ENCODE measurements around the gene CASTOR1.
"Not testable (repeated sequence)": the region's sequence is repeated elsewhere in the genome, so short reads cannot be mapped to it uniquely, and the experiment has no call there.

CASTOR1 gene

DNA sequence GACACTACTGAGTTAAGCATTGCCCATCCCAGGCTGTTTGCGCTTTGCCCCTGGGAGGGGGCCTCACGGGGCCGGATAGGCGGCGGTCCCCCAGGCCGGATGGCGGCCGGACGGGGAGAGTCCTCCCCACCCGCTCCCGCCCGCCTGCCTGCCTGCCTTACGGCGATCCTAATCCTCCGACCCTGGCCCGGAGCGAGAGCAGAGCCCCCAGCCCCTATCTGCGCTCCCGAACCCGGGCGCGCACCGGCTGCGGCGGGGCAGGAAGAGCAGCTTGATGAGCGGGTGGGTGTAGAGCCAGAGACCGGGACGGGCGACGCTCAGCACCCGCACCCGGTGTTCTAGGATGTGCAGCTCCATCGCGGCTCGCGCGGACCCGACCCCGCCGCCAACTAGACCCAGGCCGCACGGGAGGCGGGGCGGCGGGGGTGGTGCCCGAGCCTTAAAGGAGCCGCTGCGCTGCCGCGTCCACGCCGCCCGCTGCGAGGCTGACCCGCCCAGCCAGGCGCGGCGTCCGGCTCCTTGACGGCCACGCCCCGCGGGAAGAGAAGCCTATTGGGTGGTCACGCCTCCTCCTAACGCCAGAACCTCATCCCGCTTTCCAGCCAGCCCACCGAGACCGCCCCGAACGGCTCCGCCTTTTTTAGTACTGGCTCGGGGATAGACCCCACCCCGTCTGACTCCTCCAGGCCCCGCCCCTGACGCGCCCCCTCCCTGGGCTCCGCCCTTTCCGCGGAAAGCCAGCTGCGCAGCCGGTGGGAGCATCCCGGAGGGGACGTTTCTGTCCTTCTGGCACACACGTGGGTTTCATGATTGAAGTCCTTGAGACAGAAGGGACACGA lies at the start of gene CASTOR1:
CASTOR1 (minus strand) TSS at position 365 of the 839 bp plus-strand sequence; CDS start at position 357, 8 bp downstream.
- no peak for TF ChIP-seq EZH2phosphoT487 (IDR thresholded peaks at IDR 0.05; ENCODE audit: low read depth)

DNA sequence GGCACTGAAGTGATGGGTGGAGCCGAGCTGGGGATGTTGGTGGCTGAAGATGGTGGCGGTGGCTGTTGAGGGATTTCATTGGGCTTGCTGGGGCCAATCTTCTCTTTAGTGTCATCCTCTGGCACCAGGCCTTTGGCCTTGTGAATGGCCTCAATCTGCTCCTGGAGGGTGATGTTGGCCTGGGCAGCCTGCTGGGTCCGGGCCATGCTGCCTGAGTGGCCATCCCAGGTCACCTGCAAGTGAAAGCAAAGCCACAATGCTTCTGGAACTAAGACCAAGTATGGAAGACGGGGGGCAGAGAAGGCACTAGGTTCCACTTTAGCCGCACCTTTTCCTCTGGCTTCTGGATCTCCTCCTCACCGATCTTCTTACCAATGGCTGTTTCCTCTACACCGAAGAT lies 49.5 kb upstream of the CASTOR1 start:
- TF ChIP-seq EZH2phosphoT487 (IDR thresholded peaks at IDR 0.05; ENCODE audit: low read depth): no peak
- TF ChIP-seq, protein P1, sequence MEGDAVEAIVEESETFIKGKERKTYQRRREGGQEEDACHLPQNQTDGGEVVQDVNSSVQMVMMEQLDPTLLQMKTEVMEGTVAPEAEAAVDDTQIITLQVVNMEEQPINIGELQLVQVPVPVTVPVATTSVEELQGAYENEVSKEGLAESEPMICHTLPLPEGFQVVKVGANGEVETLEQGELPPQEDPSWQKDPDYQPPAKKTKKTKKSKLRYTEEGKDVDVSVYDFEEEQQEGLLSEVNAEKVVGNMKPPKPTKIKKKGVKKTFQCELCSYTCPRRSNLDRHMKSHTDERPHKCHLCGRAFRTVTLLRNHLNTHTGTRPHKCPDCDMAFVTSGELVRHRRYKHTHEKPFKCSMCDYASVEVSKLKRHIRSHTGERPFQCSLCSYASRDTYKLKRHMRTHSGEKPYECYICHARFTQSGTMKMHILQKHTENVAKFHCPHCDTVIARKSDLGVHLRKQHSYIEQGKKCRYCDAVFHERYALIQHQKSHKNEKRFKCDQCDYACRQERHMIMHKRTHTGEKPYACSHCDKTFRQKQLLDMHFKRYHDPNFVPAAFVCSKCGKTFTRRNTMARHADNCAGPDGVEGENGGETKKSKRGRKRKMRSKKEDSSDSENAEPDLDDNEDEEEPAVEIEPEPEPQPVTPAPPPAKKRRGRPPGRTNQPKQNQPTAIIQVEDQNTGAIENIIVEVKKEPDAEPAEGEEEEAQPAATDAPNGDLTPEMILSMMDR (IDR thresholded peaks at IDR 0.05; ENCODE audit: low read depth, low read length): no peak
- Histone ChIP-seq H3K9me3 (ENCODE audit: insufficient read depth, low read length) (no peaks in the 10 kb centered on the region), H2AFZ (ENCODE audit: low read depth, low read length) (no peak overlapping the region), H4K20me1 (ENCODE audit: insufficient read depth, low read length) (0 out of 2 replicates have a peak, but pooled peaks cover 4% of the 10 kb centered on the region), H3K27ac (ENCODE audit: low read length) (no peak overlapping the region), H3K9ac (ENCODE audit: low read length) (no peak overlapping the region), H3K4me3 (ENCODE audit: low read length) (no peak overlapping the region), H3K36me3 (replicated peaks; ENCODE audit: low read depth, low read length) (peaks cover 95% of the 10 kb centered on the region), H3K4me2 (ENCODE audit: low read length) (no peak overlapping the region), H3K27me3 (ENCODE audit: low read depth, low read length) (no peaks in the 10 kb centered on the region), H3K4me1 (ENCODE audit: low read length) (no peaks in the 10 kb centered on the region), H3K79me2 (ENCODE audit: low read length) (no peaks in the 10 kb centered on the region)

More for the DNA sequence above, at the start of gene CASTOR1:
- Histone ChIP-seq H3K27me3 (ENCODE audit: low read depth, low read length) (no peaks in the 10 kb centered on the region), H3K4me1 (ENCODE audit: low read length) (peaks cover 24% of the 10 kb centered on the region), H3K9ac (ENCODE audit: low read length) (peak within 1 kb of the TSS; percentile 47), H3K4me3 (ENCODE audit: low read length) (peak within 1 kb of the TSS; percentile 75), H3K79me2 (ENCODE audit: low read length) (no peaks in the 10 kb centered on the region), H3K27ac (ENCODE audit: low read length) (no peak within 1 kb of the TSS), H3K4me2 (ENCODE audit: low read length) (peak within 1 kb of the TSS; percentile 93), H3K9me3 (ENCODE audit: insufficient read depth, low read length) (no peaks in the 10 kb centered on the region), H4K20me1 (ENCODE audit: insufficient read depth, low read length) (no peaks in the 10 kb centered on the region), H2AFZ (ENCODE audit: low read depth, low read length) (peak within 1 kb of the TSS; percentile 32; the same call in 1 of the 2 replicates), H3K36me3 (replicated peaks; ENCODE audit: low read depth, low read length) (no peaks in the 10 kb centered on the region)

GRCh38 chr22:30338341-30338740 lies 49.0 kb upstream of the CASTOR1 start:
- H3K9ac ChIP-seq (ENCODE audit: low read length); H2AFZ ChIP-seq (ENCODE audit: low read depth, low read length); H3K27ac ChIP-seq (ENCODE audit: low read length); H3K4me2 ChIP-seq (ENCODE audit: low read length); H4K20me1 ChIP-seq (ENCODE audit: insufficient read depth, low read length); H3K4me1 ChIP-seq (ENCODE audit: low read length); H3K9me3 ChIP-seq (ENCODE audit: insufficient read depth, low read length); H3K79me2 ChIP-seq (ENCODE audit: low read length); H3K4me3 ChIP-seq (ENCODE audit: low read length); H3K27me3 ChIP-seq (ENCODE audit: low read depth, low read length): not testable (repeated sequence)
- peaks cover 95% of the 10 kb centered on the region for H3K36me3 ChIP-seq (replicated peaks; ENCODE audit: low read depth, low read length)

- no peak overlapping the region for H3K4me2 ChIP-seq (ENCODE audit: low read length)
- H3K9me3 ChIP-seq (ENCODE audit: insufficient read depth, low read length): no peaks in the 10 kb centered on the region
- no peaks in the 10 kb centered on the region for H3K4me1 ChIP-seq (ENCODE audit: low read length)
- H3K27ac ChIP-seq (ENCODE audit: low read length): no peak overlapping the region
- H3K79me2 ChIP-seq (ENCODE audit: low read length): no peaks in the 10 kb centered on the region
- H3K36me3 ChIP-seq (replicated peaks; ENCODE audit: low read depth, low read length): peaks cover 94% of the 10 kb centered on the region
- H3K9ac ChIP-seq (ENCODE audit: low read length): no peak overlapping the region
- no peaks in the 10 kb centered on the region for H3K27me3 ChIP-seq (ENCODE audit: low read depth, low read length)
- TF ChIP-seq, protein P1 (IDR thresholded peaks at IDR 0.05; ENCODE audit: low read depth, low read length): no peak
- TF ChIP-seq EZH2phosphoT487 (IDR thresholded peaks at IDR 0.05; ENCODE audit: low read depth): no peak
- 0 out of 2 replicates have a peak, but pooled peaks cover 4% of the 10 kb centered on the region for H4K20me1 ChIP-seq (ENCODE audit: insufficient read depth, low read length)
- H2AFZ ChIP-seq (ENCODE audit: low read depth, low read length): no peak overlapping the region
- H3K4me3 ChIP-seq (ENCODE audit: low read length): no peak overlapping the region
These were observed 48.1 kb upstream of the CASTOR1 start for GRCh38 chr22:30337461-30337778.

DNA sequence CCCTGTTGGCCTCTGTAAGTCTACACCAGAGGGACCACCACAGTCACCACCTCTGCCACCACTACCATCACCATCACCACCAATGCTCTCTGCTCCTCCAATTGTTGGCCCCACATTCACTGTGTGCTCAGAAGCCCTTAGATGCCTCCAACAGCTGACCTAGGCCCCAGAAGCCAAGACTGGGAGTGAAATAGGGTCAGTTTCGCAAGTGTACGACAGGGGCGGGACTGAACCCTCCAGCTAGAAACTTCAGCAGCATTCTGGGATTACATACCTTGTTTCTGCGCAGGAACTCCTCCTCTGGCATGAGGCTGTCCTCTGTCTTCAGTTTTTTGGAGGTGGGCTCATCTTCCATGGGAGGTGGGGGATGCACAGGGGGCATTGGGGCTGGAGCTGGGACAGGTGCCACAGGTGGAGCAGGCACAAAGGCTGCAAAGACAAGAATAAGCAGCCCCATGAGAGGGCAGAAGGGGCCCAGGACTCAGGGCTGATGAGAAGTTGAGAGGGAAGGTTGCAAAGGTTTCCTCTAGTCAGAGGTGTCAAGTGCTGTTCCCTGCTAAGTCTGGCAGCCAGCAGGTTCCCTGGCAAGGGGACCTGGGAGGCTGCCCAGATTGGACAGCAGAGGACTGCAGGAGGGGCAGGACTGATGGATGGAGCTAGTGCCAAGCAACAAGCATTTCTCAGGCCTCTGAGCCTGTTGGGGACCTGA lies 47.6 kb upstream of the CASTOR1 start:
- TF ChIP-seq, protein P1 (IDR thresholded peaks at IDR 0.05; ENCODE audit: low read depth, low read length): no peak
- TF ChIP-seq EZH2phosphoT487 (IDR thresholded peaks at IDR 0.05; ENCODE audit: low read depth): no peak
- H3K27ac ChIP-seq (ENCODE audit: low read length): no peak overlapping the region
- H3K4me3 ChIP-seq (ENCODE audit: low read length): no peak overlapping the region
- H3K9ac ChIP-seq (ENCODE audit: low read length): no peak overlapping the region
- no peaks in the 10 kb centered on the region for H3K79me2 ChIP-seq (ENCODE audit: low read length)
- no peaks in the 10 kb centered on the region for H3K4me1 ChIP-seq (ENCODE audit: low read length)
- no peaks in the 10 kb centered on the region for H3K27me3 ChIP-seq (ENCODE audit: low read depth, low read length)
- H3K36me3 ChIP-seq (replicated peaks; ENCODE audit: low read depth, low read length): peaks cover 92% of the 10 kb centered on the region
- H4K20me1 ChIP-seq (ENCODE audit: insufficient read depth, low read length): 0 out of 2 replicates have a peak, but pooled peaks cover 4% of the 10 kb centered on the region
- no peak overlapping the region for H3K4me2 ChIP-seq (ENCODE audit: low read length)
- no peak overlapping the region for H2AFZ ChIP-seq (ENCODE audit: low read depth, low read length)
- H3K9me3 ChIP-seq (ENCODE audit: insufficient read depth, low read length): no peaks in the 10 kb centered on the region
